CD4-positive, alpha-beta T cell treated with Interleukin-1 beta for 1 hour (primary cell): Measurements from ENCODE around the gene DTX1.

ENCODE experiments used
- DNase-seq, 2 donors: peaks; one replicate each; pipeline ENCODE4 v3.0.0-alpha.2; 2020 to 2022

The DTX1 gene

GRCh38 chr12:113071135-113072112, 14.9 kb downstream of the DTX1 start:
- no peak for DNase-seq

DNA sequence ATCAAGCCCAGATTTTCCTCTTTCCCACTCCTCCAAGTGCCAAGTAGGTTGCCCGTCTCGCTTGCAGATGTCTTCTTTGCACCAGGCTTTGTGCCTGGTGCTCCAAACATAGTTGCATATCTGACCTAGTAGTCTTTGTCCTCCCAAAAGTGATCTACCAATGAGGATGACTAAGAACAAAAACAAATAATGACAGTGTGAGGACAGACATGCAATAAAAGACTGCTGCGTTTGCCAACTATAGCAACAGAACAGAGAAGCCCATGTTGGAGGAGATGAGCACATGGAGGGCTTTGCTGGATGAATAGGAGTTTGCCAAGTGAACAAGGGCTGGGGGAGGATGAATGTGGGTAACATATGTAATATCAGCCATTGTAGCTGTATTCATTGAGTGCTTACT, 15.6 kb downstream of the DTX1 start:
- no peak for DNase-seq

GRCh38 chr12:113073586-113073985, 17.1 kb downstream of the DTX1 start:
- DNase-seq, result no peak

GRCh38 chr12:113075137-113075683, 18.7 kb downstream of the DTX1 start:
- DNase-seq, result peak; percentile 13 to 70

DNA sequence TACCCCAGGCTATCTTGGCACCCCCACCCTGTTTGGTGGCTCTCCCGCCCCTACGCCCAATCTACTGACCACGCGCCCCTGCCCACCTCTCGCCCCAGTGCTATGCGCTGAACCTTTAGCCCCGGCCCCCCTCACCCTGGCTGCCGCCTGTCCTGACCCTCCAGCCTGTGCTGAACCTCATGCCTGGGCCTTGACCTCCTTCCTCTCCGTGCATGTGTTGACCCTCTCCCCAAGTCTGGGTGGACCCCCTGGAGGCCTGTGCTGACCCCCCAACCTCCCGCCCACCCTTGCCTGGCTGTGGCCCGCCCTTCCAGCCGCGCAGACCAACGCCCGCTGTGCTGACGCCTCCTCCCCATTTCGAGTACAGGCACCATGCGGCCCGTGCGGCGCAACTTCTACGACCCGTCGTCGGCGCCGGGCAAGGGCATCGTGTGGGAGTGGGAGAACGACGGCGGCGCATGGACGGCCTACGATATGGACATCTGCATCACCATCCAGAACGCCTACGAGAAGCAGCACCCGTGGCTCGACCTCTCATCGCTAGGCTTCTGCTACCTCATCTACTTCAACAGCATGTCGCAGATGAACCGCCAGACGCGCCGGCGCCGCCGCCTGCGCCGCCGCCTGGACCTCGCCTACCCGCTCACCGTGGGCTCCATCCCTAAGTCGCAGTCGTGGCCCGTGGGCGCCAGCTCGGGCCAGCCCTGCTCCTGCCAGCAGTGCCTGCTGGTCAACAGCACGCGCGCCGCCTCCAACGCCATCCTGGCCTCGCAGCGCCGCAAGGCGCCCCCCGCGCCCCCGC, 20.7 kb downstream of the DTX1 start:
- DNase-seq, result no peak

GRCh38 chr12:113077859-113078255, 21.3 kb downstream of the DTX1 start:
- no peak for DNase-seq

DNA sequence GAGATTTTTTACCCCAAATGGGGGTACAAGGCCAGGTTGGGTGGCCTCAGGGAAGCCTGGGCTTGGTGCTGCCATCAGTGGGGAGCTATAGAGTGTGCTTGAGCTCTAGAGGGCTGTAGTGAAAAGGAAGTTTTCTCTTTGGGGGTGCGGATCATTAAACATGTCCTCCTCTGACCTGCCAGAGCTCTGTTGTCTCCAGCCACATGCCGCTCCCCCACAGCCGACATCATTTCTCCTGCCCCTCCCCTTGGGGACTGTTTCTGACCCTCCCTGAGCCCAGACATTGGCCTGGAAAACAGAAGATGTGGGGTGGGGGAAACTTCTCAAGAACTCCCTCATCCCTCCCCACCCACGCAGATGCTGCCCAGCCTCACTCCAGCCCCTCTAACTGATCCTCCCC, 25.3 kb downstream of the DTX1 start:
- no peak for DNase-seq

DNA sequence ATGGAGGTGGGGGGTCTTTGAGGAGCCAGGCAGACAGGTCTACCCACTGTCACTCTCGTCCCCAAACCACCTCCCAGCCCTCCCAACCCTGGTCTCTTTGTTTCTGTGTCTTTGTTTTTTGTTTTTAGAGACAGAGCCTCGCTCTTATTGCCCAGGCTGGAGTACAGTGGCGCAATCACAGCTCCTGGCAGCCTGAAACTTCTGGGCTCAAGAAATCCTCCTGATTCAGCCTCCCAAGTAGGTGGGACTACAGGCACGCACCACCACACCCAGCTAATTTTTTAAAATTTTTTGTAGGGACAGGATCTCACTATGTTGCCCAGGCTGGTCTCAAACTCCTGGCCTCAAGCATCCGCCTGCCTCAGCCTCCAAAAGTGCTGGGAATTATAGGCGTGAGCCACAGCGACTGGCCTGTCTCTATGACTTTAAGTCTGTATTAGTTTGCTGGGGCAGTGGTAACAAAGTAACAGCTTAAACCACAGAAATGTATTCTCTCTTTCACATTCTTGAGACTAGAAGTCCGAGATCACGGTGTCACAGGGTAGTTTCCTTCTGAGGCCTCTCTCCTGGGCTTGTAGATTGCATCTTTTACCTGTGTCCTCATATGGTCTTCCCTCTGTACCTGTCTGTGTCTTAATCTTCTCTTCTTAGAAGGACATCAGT, 26.1 kb downstream of the DTX1 start:
- DNase-seq, result no peak

GRCh38 chr12:113083863-113084435, 27.4 kb downstream of the DTX1 start:
- no peak for DNase-seq

DNA sequence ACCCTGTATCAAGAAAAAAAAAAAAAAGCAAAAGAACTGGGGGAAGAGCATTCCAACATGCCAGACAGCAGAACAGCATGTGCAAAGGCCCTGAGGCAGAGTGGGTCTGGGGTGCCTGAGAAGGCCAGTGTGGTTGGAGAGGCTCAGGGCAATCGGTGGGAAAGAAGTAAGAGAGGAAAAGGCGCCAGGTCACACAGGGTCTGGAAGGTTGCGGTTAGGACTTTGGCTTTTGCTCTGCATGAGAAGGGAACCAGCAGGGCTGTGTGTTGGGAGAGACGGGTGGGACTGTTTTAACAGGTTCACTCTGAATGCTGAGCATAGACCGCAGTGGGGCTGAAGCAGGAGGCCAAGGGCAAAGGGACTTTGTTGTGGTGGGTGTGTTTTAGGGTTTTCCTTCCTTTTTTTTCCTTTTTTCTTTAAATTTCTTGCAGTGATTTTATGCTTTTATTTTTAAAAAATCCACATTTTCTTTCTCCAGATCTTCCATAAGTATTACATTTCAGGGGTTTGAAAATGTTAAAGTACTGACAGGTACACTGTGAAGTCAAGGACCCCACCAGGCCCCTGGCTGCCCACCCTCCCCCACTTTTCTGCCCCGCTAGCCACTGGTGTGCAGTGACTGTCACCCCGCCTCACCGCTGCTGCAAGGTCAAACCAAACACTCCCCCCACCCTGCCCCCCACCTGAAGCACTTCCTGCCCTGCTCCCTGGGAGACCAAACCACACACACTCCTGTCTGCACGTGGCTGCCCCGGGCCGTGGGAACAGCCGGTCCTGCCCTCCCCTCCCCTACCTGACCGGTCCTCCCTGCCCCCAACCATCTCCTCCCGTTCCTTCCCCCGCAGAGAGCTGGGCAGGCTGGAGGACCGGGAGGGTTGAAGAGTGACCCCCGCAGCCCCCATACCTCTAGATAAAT, 30.0 kb downstream of the DTX1 start:
- DNase-seq, result peak; percentile 40 to 46

GRCh38 chr12:113087193-113087592, 30.7 kb downstream of the DTX1 start:
- DNase-seq, result peak in 1 of 2 donors; percentile 36

DNA sequence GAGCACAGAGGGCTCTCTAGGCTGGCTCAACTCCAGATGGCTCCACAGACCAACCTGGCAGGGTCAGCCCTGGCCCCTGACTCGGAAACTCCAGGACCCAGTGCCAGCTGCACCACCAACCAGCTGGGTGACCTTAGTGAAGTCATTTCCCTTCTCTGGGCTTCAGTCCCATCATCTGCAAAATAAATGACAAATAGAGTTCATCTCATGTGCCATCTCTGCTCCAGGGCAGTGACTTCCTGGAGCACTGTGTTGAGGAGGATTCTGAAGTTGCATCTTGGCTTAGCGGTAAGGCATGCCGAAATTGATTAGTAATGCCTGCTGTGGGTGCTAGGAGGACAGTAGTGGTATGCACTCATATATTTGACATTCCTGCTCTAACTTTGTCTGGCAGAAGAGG, 31.5 kb downstream of the DTX1 start:
- DNase-seq, result no peak

DNA sequence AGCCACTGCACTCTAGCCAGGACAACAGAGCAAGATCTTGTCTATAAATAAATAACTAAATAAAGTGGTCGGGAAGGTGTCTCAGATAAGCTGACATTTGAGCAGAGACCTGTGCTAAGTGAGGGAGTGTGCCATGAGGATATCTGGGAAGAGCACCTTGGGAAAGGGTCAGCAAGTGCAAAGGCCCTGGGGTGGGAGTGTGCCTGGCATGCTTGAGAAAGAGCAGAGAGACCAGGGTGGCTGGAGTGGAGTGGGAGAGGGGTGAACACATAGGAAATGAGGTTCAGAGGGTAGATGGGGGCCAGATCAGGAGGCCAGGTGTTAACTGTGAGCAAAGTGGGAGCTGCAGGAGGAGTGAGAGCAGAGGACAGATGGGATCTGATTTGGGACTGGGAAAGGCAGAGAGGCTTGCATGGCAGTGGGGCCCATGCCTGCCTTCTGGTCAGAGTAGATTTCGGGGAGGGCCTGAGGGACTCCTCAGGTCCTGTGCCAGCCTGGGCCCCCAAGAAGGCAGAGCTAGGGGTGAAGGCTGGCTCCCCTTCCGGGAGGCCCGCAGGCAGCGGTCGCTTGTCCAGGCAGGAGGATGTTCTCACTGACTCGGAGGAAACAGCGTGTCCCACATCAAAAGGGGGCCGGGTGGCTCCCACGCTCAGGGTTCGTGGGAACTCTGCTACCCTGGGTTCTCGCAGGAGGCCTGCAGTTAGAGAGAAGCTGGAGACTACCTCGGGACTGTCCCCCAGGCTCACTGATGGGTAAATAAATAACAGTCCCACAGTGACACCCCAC, 32.6 kb downstream of the DTX1 start:
- DNase-seq, result peak; percentile 33 to 65

DNA sequence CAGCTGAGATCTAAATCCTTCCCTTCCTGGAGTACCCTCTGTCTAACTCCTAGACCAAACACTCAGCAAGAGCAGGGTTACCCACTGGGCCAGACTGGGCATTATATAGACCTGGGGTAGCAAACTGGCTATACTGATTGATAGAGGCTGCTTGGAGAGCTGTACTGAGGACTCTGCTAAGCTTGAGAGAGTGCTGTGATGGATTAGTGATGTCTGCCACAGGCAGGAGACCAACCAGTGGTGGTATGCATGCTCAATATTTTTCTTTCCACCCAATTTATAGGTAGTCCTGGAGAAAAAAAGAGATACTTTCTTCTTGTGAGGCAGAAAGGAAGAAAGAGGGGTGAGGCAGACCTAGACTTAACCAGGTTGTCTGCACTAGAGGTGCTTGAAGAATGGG, 33.3 kb downstream of the DTX1 start:
- no peak for DNase-seq

GRCh38 chr12:113090740-113091139, 34.2 kb downstream of the DTX1 start:
- DNase-seq, result peak in 1 of 2 donors; percentile 17

DNA sequence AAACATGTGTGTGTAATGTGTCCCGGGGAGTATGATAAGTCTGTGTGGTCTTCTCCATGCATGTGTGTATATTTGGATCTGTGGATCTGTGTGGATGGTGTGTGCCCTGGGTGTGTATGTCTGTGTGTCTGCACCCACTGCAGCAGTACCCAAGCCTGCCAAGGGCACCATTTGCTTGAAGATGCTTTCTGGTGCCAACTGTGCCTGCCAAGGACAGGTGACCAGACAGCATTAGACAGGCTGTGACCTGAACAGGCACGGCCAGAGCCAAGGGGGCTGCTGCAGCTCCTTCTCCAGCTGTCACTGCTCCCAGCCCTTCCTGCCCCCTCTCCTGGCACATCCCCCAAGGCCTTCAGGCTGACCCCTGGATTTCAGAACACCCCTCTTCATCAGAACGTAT, 35.0 kb downstream of the DTX1 start:
- DNase-seq, result no peak

DNA sequence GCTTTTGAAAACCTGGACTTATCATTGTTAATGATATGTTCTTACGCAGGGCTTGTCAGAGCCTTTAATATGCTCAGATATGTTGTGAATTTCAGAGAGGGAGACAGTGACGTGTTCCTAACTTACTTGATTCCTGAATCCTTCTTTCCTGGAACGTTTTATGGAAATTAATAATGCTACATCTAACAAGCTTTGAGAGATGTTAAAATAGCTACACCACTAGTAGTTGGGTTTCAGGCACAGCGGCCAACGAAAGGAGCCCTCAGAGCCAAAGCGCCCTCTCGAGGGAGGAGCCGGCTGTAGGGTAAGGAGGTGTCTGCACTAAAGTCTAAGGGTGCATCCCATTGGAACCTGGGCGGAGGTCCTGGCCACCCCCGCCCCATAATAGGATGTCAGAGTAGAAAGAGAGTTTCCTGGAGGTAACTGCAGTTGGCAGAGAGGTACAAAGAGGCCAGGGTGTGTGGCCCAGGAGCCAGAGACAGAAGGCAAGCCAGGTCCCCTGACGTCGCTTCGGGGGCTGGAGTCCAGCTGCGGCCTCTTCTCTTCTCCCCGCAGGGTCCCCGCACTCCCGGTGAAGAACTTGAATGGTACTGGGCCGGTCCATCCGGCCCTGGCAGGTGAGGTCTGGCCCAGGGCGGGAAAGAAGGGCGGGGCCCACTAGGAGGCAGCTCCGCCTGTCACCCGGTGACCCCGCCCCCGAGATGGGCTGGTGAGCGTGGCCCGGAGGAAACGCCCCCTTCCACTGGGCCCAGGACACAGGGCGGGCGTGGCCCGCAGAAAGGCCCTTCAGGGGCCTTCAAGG, 36.3 kb downstream of the DTX1 start:
- peak in 1 of 2 donors; percentile 19 for DNase-seq

GRCh38 chr12:113093409-113094101, 37.0 kb downstream of the DTX1 start:
- no peak for DNase-seq

- no peak for DNase-seq
Observed at GRCh38 chr12:113094738-113095137, 38.2 kb downstream of the DTX1 start.
